Measurements from ENCODE around the gene KLHL3. TPM values are rescaled to one million over a fixed set of nuclear protein-coding genes. Genes with fewer than 3 reads are reported as not detected.
A peak's percentile ranks its signal among the peaks of the same experiment; 100 is the strongest.

Gene KLHL3
- total RNA-seq, 5 donors from 2014 or later (not counting 1 experiment from before 2014, with no cell fraction given) = 15.1 to 28.0 (median 26.5) TPM

DNA sequence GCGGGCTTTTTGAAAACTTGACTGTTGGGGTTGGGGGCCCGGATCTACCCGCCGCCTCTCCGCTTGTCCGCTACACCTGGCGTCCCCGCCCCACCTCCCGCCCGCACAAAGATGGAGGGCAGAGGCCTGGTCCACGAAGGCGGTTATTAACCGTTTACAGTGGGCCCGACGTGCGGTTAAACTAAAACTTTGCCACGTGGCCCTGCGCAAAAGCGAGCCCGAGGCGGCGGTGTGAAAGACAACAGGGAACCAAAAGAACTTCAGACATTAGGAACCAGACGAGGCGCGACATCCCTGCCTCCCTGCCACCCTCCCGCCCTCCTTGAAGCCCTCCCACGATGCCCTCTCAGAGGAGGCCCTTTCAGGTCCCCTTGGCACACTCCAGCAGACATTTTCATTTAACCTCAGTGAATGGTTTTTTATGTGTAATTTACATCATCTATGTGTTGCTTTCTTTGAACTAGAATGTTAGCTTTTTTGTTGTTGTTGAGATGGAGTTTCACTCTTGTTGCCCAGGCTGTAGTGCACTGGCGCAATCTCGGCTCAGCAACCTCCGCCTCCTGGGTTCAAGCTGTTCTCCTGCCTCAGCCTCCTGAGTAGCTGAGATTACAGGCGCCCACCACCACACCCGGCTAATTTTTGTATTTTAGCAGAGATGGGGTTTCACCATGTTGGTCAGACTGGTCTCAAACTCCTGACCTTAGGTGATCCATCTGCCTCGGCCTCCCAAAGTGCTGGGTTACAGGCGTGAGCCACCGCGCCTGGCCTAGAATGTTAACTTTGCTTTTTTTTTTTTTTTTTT lies 19.3 kb upstream of the KLHL3 start:
- H3K36me3 Mint-ChIP-seq = peaks cover 14% of the 10 kb centered on the region
- DNase-seq (no peak), ATAC-seq (replicated peaks in 1 of 4) (peak in 3 of 4 experiments; percentile 32 to 39 (median 35))
- Histone ChIP-seq H3K4me1 (ENCODE audit: control insufficient read depth in 1 of 2, extremely low read depth in 1 of 2, insufficient read depth in 2 of 2, low read length in 2 of 2) (peaks cover 17 to 23% of the 10 kb centered on the region in 2 experiments), H3K4me3 (ENCODE audit: control insufficient read depth in 1 of 2, extremely low read depth in 1 of 2, low read length in 1 of 2) (peak overlapping the region; percentile 92 to 97), H3K36me3 (ENCODE audit: control insufficient read depth in 2 of 2, extremely low read depth in 1 of 2, insufficient read depth in 1 of 2, low read length in 1 of 2) (peaks cover 0 to 7% of the 10 kb centered on the region in 2 donors), H3K27ac (ENCODE audit: low read length) (peak overlapping the region; percentile 100), H3K27me3 (replicated peaks in 1 of 2; ENCODE audit: control insufficient read depth in 2 of 2, extremely low read depth in 1 of 2, insufficient read depth in 2 of 2, low read length in 1 of 2) (no peaks in the 10 kb centered on the region), H3K9me3 (no peaks in the 10 kb centered on the region)
- H3K4me3 Mint-ChIP-seq = peak overlapping the region; percentile 88 to 97 (median 95)
- peak overlapping the region; percentile 100 for H3K27ac Mint-ChIP-seq
- no peaks in the 10 kb centered on the region for H3K9me3 Mint-ChIP-seq
- POLR2A ChIA-PET = interaction anchor here (0.6 to 1.6 kb wide), 6 partner anchors 12 to 1036 kb away, joined by 4 to 7 read pairs (median 6); partner anchors contain the start of gene KLHL3 (in 1 of the 2)
- H3K27me3 Mint-ChIP-seq = no peaks in the 10 kb centered on the region
- CTCF ChIA-PET = interaction anchor here in 1 of 2 donors (0.7 kb wide), 1 partner anchor 239 kb away, joined by 3 read pairs; no protein-coding TSS in a partner anchor
- peaks cover 22 to 26% (median 26%) of the 10 kb centered on the region in 3 donors for H3K4me1 Mint-ChIP-seq
- 22% methylated on average over 31 of the region's 36 CpGs for WGBS (ENCODE audit: insufficient coverage)

DNA sequence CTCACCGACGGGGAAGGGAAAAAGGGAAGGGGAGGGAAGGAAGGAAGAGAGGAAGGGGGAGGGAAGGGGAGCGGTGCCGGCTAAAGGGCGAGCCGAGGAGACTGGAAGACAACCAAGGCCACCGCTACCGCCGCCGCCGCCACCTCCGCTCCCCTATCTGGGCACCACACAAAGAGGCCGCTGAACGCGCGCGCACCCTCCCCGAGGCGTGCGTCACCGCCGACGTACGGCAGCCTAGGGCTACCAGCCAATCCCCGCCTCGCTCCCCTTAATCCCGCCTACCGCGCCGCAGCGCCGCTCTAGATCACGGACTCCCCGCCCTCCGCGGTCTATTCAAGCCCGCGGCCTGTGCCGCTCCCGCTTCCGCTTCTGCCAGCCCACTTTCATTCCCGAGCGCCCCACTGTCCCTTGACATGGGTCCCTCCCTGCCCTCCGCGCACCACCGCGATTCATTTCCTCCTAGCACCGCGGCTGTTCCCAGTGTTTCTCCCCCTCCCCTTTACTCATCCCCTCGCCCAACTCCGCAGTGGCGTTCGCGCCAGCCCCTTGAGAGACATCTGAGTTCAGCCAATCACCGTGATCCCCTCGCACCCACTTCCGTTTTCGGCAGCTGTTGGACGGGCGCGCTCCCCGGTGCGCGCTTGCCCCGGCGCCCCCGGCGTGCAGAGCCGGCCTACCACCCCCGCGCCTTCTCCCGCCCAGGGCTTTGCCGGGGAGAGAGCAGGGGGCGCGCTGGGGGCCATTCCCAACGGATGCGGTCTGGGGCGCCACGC lies 18.5 kb upstream of the KLHL3 start, which contains the start of gene HNRNPA0:
Gene HNRNPA0, minus strand, starts transcription at position 176 of the 773 bp plus-strand sequence. CDS start 297 bp downstream, outside the sequence.
- peak within 1 kb of the TSS; percentile 92 to 97 for H3K4me3 ChIP-seq (ENCODE audit: control insufficient read depth in 1 of 2, extremely low read depth in 1 of 2, low read length in 1 of 2)
- H3K4me1 ChIP-seq (ENCODE audit: control insufficient read depth in 1 of 2, extremely low read depth in 1 of 2, insufficient read depth in 2 of 2, low read length in 2 of 2) = peaks cover 17 to 25% of the 10 kb centered on the region in 2 experiments
- H3K27ac ChIP-seq (ENCODE audit: low read length) = peak within 1 kb of the TSS; percentile 100
- ATAC-seq (replicated peaks in 1 of 4) (peak; percentile 84 to 88 (median 85)), DNase-seq (peak; percentile 92 to 99 (median 96))
- no peaks in the 10 kb centered on the region for H3K9me3 Mint-ChIP-seq
- H3K4me3 Mint-ChIP-seq = peak within 1 kb of the TSS; percentile 88 to 97 (median 95)
- under 1% methylated on average over 77 of the region's 79 CpGs for WGBS (ENCODE audit: insufficient coverage)
- H3K27me3 Mint-ChIP-seq = no peaks in the 10 kb centered on the region
- peaks cover 13% of the 10 kb centered on the region for H3K36me3 Mint-ChIP-seq
- H3K4me1 Mint-ChIP-seq = peaks cover 24 to 32% (median 32%) of the 10 kb centered on the region in 3 donors
- H3K27ac Mint-ChIP-seq = peak within 1 kb of the TSS; percentile 100
- POLR2A ChIA-PET = interaction anchor here in 1 of 2 donors (0.6 to 1.6 kb wide), 2 partner anchors 14 to 1037 kb away, joined by 5 to 6 read pairs; no protein-coding TSS in a partner anchor
- CTCF ChIA-PET = interaction anchor here in 1 of 2 donors (1.0 to 1.7 kb wide), 3 partner anchors 10 to 92 kb away, joined by 3 to 5 read pairs (median 3); no protein-coding TSS in a partner anchor
- H3K27me3 ChIP-seq (replicated peaks in 1 of 2; ENCODE audit: control insufficient read depth in 2 of 2, extremely low read depth in 1 of 2, insufficient read depth in 2 of 2, low read length in 1 of 2) = no peaks in the 10 kb centered on the region
- H3K9me3 ChIP-seq = no peaks in the 10 kb centered on the region
- peaks cover 4 to 7% of the 10 kb centered on the region in 2 donors for H3K36me3 ChIP-seq (ENCODE audit: control insufficient read depth in 2 of 2, extremely low read depth in 1 of 2, insufficient read depth in 1 of 2, low read length in 1 of 2)

DNA sequence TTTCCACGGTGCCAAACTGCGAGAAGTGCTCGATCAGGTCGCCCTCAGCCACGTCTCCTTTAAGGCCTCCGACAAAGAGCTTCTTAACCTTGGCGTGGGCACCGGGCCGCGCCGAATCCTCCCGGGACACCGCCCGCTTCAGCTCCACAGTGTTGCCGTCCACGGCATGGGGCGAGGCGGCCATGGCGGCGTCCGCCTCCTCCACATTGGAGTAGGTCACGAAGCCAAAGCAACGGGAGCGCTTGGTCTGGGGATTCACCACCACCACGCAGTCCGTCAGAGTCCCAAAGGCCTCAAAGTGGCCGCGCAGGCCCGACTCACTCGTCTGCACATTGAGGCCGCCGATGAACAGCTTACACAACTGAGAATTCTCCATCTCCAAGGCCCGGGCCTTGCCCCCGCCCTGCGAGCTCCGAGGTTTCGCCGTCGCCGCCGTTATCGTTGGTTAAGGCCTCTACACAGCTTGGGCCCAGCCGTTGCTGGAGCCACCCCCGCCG lies 17.9 kb upstream of the KLHL3 start:
- H3K27ac ChIP-seq (ENCODE audit: low read length) = peak overlapping the region; percentile 100
- no peaks in the 10 kb centered on the region for H3K27me3 ChIP-seq (replicated peaks in 1 of 2; ENCODE audit: control insufficient read depth in 2 of 2, extremely low read depth in 1 of 2, insufficient read depth in 2 of 2, low read length in 1 of 2)
- ChIA-PET CTCF (interaction anchor here in 1 of 2 donors (0.8 to 1.7 kb wide), 7 partner anchors 10 to 93 kb away, joined by 3 to 5 read pairs (median 3); no protein-coding TSS in a partner anchor), POLR2A (interaction anchor here (0.5 to 1.6 kb wide), 3 partner anchors 13 to 657 kb away, joined by 3 to 5 read pairs (median 4); partner anchors contain the start of gene KLHL3 (in 1 of the 2))
- under 1% methylated on average over 45 of the region's 45 CpGs for WGBS (ENCODE audit: insufficient coverage)
- ATAC-seq (replicated peaks in 1 of 4) (peak; percentile 14 to 19 (median 16)), DNase-seq (peak in 9 of 35 experiments; percentile 11 to 39 (median 31))
- H3K27ac Mint-ChIP-seq = peak overlapping the region; percentile 100
- H3K4me3 Mint-ChIP-seq = peak overlapping the region; percentile 88 to 97 (median 95)
- peaks cover 6 to 7% of the 10 kb centered on the region in 2 donors for H3K36me3 ChIP-seq (ENCODE audit: control insufficient read depth in 2 of 2, extremely low read depth in 1 of 2, insufficient read depth in 1 of 2, low read length in 1 of 2)
- H3K27me3 Mint-ChIP-seq = no peaks in the 10 kb centered on the region
- H3K4me1 ChIP-seq (ENCODE audit: control insufficient read depth in 1 of 2, extremely low read depth in 1 of 2, insufficient read depth in 2 of 2, low read length in 2 of 2) = peaks cover 17 to 26% of the 10 kb centered on the region in 2 experiments
- H3K9me3 Mint-ChIP-seq = no peaks in the 10 kb centered on the region
- peak overlapping the region; percentile 92 to 97 for H3K4me3 ChIP-seq (ENCODE audit: control insufficient read depth in 1 of 2, extremely low read depth in 1 of 2, low read length in 1 of 2)
- H3K9me3 ChIP-seq = no peaks in the 10 kb centered on the region
- peaks cover 24 to 37% (median 36%) of the 10 kb centered on the region in 3 donors for H3K4me1 Mint-ChIP-seq
- peaks cover 13% of the 10 kb centered on the region for H3K36me3 Mint-ChIP-seq

DNA sequence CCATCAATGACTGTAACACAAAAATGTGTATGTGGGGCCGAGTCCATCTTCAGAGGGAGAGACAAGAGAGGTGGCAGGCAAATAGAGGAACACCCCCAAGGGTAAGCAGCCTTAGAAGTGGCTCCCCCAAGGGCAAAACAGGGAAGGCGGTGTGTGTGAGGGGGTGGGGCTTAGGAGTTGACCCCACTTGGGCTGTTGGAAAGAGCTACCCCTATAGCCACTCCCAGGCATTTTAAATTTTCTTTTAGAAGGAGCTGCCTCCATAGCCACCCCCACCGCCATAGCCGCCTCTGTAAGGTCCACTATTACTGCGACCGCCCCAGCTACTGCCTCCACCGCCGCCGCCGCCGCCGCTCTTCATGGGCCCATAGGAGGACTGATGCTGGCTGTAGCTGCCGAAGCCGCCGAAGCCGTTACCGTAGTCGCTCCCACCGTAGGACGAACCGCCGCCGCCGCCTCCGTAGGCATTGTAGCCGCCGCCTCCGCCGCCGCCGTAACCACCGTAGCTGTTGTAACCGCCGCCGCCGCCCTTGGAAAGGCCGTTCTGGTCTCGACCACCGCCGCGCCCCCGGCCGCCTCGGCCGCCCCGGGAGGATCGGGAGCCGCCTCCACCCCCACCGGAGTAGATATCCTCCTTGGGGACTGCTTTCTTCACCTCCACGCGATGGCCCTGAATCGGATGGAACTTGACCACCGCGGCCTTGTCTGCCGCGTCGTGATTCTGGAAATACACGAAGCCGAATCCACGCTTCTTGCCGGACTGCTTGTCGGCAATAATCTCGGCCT lies 17.2 kb upstream of the KLHL3 start:
- Mint-ChIP-seq H3K27ac (peak overlapping the region; percentile 100), H3K27me3 (no peaks in the 10 kb centered on the region), H3K9me3 (no peaks in the 10 kb centered on the region), H3K4me1 (peaks cover 24 to 40% (median 36%) of the 10 kb centered on the region in 3 donors), H3K36me3 (peaks cover 13% of the 10 kb centered on the region), H3K4me3 (peak overlapping the region; percentile 88 to 97 (median 95))
- H3K4me3 ChIP-seq (ENCODE audit: control insufficient read depth in 1 of 2, extremely low read depth in 1 of 2, low read length in 1 of 2) = peak overlapping the region; percentile 92 to 97
- H3K4me1 ChIP-seq (ENCODE audit: control insufficient read depth in 1 of 2, extremely low read depth in 1 of 2, insufficient read depth in 2 of 2, low read length in 2 of 2) = peaks cover 17 to 26% of the 10 kb centered on the region in 2 experiments
- ChIA-PET CTCF (interaction anchor here (0.8 to 1.7 kb wide), 8 partner anchors 9 to 92 kb away, joined by 3 to 5 read pairs (median 3); no protein-coding TSS in a partner anchor), POLR2A (interaction anchor here (0.5 to 1.6 kb wide), 5 partner anchors 12 to 658 kb away, joined by 3 to 6 read pairs (median 5); partner anchors contain the start of gene KLHL3 (in 1 of the 2))
- ATAC-seq (replicated peaks in 1 of 4) (no peak), DNase-seq (peak in 23 of 35 experiments; percentile 10 to 57 (median 33))
- no peaks in the 10 kb centered on the region for H3K9me3 ChIP-seq
- peak overlapping the region; percentile 100 for H3K27ac ChIP-seq (ENCODE audit: low read length)
- WGBS (ENCODE audit: insufficient coverage) = under 1% methylated on average over 57 of the region's 63 CpGs
- peaks cover 6 to 7% of the 10 kb centered on the region in 2 donors for H3K36me3 ChIP-seq (ENCODE audit: control insufficient read depth in 2 of 2, extremely low read depth in 1 of 2, insufficient read depth in 1 of 2, low read length in 1 of 2)
- no peaks in the 10 kb centered on the region for H3K27me3 ChIP-seq (replicated peaks in 1 of 2; ENCODE audit: control insufficient read depth in 2 of 2, extremely low read depth in 1 of 2, insufficient read depth in 2 of 2, low read length in 1 of 2)

DNA sequence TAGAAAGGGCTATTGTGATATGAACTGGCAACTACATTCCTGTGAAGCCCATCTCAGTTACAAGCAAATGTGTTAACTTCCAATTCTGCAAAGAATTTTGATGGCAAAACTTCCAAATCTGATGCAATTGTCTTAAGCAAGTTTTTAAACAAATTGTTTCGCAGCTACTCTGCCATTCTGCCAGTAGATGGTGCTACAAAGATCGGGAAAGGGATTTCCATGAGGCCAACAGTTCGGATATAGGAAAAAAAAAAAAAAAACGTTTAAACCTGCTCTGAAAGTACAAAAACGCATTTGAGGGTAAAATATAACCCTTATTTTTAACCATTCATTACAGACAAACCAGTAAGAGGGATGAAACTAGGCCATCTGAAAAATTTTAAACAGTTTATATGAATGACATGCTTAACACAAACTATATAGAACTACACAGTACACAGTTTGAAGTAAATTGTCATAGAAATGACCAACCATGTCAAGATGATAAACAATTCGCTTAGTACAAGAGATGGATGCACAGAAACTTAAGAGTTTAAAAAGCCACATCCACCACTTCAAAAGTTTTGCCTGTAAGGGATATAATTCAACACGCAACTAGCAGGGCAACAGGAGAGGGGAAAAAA lies 16.1 kb upstream of the KLHL3 start:
- H3K27ac Mint-ChIP-seq = peak overlapping the region; percentile 100
- no peaks in the 10 kb centered on the region for H3K9me3 ChIP-seq
- H3K9me3 Mint-ChIP-seq = no peaks in the 10 kb centered on the region
- no peaks in the 10 kb centered on the region for H3K27me3 Mint-ChIP-seq
- ATAC-seq (replicated peaks in 1 of 4) (no peak), DNase-seq (peak in 1 of 35 experiments; percentile 56)
- peaks cover 13% of the 10 kb centered on the region for H3K36me3 Mint-ChIP-seq
- WGBS (ENCODE audit: insufficient coverage) = 0% methylated on average over 1 of the region's 7 CpGs
- H3K4me1 ChIP-seq (ENCODE audit: control insufficient read depth in 1 of 2, extremely low read depth in 1 of 2, insufficient read depth in 2 of 2, low read length in 2 of 2) = peaks cover 17 to 26% of the 10 kb centered on the region in 2 experiments
- POLR2A ChIA-PET = interaction anchor here in 1 of 2 donors (0.6 to 0.7 kb wide), 3 partner anchors 82 to 616 kb away, joined by 3 to 5 read pairs (median 3); no protein-coding TSS in a partner anchor
- peaks cover 6 to 7% of the 10 kb centered on the region in 2 donors for H3K36me3 ChIP-seq (ENCODE audit: control insufficient read depth in 2 of 2, extremely low read depth in 1 of 2, insufficient read depth in 1 of 2, low read length in 1 of 2)
- peaks cover 24 to 40% (median 36%) of the 10 kb centered on the region in 3 donors for H3K4me1 Mint-ChIP-seq
- H3K4me3 ChIP-seq (ENCODE audit: control insufficient read depth in 1 of 2, extremely low read depth in 1 of 2, low read length in 1 of 2) = peak overlapping the region; percentile 44 to 97
- no peaks in the 10 kb centered on the region for H3K27me3 ChIP-seq (replicated peaks in 1 of 2; ENCODE audit: control insufficient read depth in 2 of 2, extremely low read depth in 1 of 2, insufficient read depth in 2 of 2, low read length in 1 of 2)
- H3K4me3 Mint-ChIP-seq = peak overlapping the region; percentile 88 to 97 (median 95)
- peak overlapping the region; percentile 100 for H3K27ac ChIP-seq (ENCODE audit: low read length)
- CTCF ChIA-PET = interaction anchor here (0.6 to 1.8 kb wide), 10 partner anchors 9 to 1595 kb away, joined by 3 to 18 read pairs (median 4); partner anchors contain the start of gene KLHL3 (in 1 of the 2)
